ENCODE results near the gene SIPA1. TPM values are rescaled to one million over a fixed set of nuclear protein-coding genes. Genes with fewer than 3 reads are reported as not detected.

SIPA1 gene
- total and polyA plus RNA-seq, 2 of the 8 experiments (the other 6 are each of a cell fraction or from before 2014, with no cell fraction given), result 35.3 to 72.2 TPM

DNA sequence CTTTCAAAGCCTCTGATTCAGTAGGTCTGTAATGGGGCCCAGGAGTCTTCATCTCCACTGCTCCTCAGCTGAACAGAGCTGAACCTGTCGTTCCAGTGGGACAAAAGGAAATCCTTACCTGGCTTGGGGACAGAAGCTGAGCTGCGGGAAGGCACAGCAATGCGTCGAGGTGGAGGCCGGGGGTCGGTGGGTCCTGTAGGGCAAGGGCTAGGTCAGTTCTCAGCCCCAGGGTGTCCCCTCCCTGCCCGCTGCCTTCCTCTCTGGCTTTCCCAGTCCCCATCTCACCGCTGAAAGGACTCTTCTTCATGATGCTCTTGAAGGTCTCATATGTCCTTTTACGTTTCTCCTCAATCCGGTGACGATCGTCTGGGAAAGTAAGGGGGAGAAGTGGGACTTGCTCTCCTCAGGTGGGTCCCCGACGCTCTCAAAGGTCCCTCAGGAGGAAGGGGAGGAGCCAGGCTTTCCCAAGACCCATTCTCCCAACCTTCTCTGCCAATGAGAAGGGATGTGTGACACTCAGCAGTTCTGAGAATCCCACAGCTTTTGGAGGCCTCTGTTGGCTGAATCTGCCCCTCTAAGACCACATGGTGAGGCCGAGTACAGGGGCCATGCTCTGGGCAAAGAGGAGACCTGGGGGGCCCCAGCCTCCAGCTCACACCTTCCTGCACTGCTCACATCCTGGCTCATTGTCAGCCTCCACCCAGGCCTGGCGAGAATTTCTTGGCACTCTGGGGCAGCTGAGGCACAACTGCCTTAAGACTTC is 17.9 kb downstream of the SIPA1 start:
- Histone ChIP-seq H4K8ac (ENCODE audit: extremely low read depth, insufficient read depth, low read length) (no peak overlapping the region), H3K27me3 (replicated peaks in 1 of 4; ENCODE audit: control insufficient read depth in 3 of 4, extremely low read depth in 1 of 4, insufficient read depth in 3 of 4, low read length in 3 of 4) (peaks cover 0 to 4% (median 0%) of the 10 kb centered on the region in 4 experiments; a peak in 1 of 7 replicates), H2BK120ac (replicated peaks; ENCODE audit: low read depth, low read length) (no peak overlapping the region), H3K18ac (ENCODE audit: extremely low read depth, low read length) (no peak overlapping the region), H2BK5ac (ENCODE audit: low read depth, low read length) (no peak overlapping the region), H3K27ac (ENCODE audit: low read depth, low read length) (no peak overlapping the region), H2AFZ (ENCODE audit: low read length) (no peak overlapping the region), H4K91ac (replicated peaks; ENCODE audit: insufficient read length, low read length) (no peak overlapping the region), H3K79me2 (ENCODE audit: control insufficient read depth in 1 of 2, insufficient read depth in 2 of 2, low read length in 2 of 2) (no peaks in the 10 kb centered on the region), H3K23me2 (ENCODE audit: low read depth, low read length) (peaks cover 2% of the 10 kb centered on the region; the same call in 1 of the 2 replicates), H3K4ac (replicated peaks; ENCODE audit: insufficient read length, low read depth, low read length) (no peak overlapping the region), H4K20me1 (replicated peaks in 1 of 2; ENCODE audit: control insufficient read depth in 1 of 2, insufficient read depth in 2 of 2, low read length in 2 of 2) (peaks cover 2 to 13% of the 10 kb centered on the region in 2 experiments), H3K4me1 (replicated peaks in 1 of 4; ENCODE audit: control insufficient read depth in 3 of 4, insufficient read depth in 4 of 4, low read length in 3 of 4) (peaks cover 0 to 12% (median 8%) of the 10 kb centered on the region in 4 experiments; a peak in 5 of 7 replicates), H3K9me3 (ENCODE audit: insufficient read depth in 2 of 2, low read depth in 1 of 2, low read length in 1 of 2) (no peaks in the 10 kb centered on the region), H3K23ac (ENCODE audit: insufficient read length) (no peak overlapping the region), H2AK5ac (ENCODE audit: low read depth, low read length) (no peak overlapping the region), H3K14ac (ENCODE audit: insufficient read length) (no peak overlapping the region), H3K36me3 (ENCODE audit: control insufficient read depth in 2 of 4, insufficient read depth in 4 of 4, low read length in 3 of 4) (peaks cover 32 to 58% (median 41%) of the 10 kb centered on the region in 4 experiments), H3K4me3 (ENCODE audit: extremely low read depth in 1 of 4, insufficient read depth in 2 of 4, low read depth in 3 of 4, low read length in 4 of 4) (no peak overlapping the region), H3K79me1 (ENCODE audit: low read depth, low read length) (peaks cover 2% of the 10 kb centered on the region; the same call in 1 of the 2 replicates), H3K9ac (replicated peaks in 1 of 4; ENCODE audit: extremely low read depth in 1 of 4, low read depth in 3 of 4, low read length in 3 of 4) (no peak overlapping the region), H3K56ac (replicated peaks; ENCODE audit: insufficient read length, low read depth, low read length) (no peak overlapping the region), H4K5ac (ENCODE audit: insufficient read length, low read depth, low read length) (no peak overlapping the region), H2BK20ac (ENCODE audit: low read length) (no peak overlapping the region), H3K4me2 (ENCODE audit: insufficient read depth in 1 of 2, low read depth in 2 of 2, low read length in 2 of 2) (no peak overlapping the region), H2BK12ac (ENCODE audit: low read depth, low read length) (no peak overlapping the region), H2BK15ac (ENCODE audit: low read length) (no peak overlapping the region)
- DNase-seq (ENCODE audit: low read depth in 1 of 2, low spot score in 2 of 2) (no peak), FAIRE-seq (no peak)
- POLR2A ChIA-PET (ENCODE audit: partially characterized antibody), result interaction anchor here (0.6 to 5.3 kb wide), 5 partner anchors 7 to 145 kb away, joined by 3 to 56 read pairs (median 39); partner anchors contain the start of genes RELA and SIPA1
- CTCF ChIA-PET (ENCODE audit: partially characterized antibody), result interaction anchor here (1.0 to 1.5 kb wide), 4 partner anchors 11 to 163 kb away, joined by 3 to 9 read pairs (median 4); no protein-coding TSS in a partner anchor
- no peak for TF ChIP-seq MAFK (IDR thresholded peaks at IDR 0.05; ENCODE audit: low read depth, low read length)
- no peak for TF ChIP-seq EP300 (IDR thresholded peaks at IDR 0.05; ENCODE audit: borderline replicate concordance in 1 of 2, low read depth in 2 of 2, low read length in 2 of 2)
- no peak for TF ChIP-seq FOSL1 (IDR thresholded peaks at IDR 0.05; ENCODE audit: insufficient read depth, low read depth, low read length)
- TF ChIP-seq NRF1 (IDR thresholded peaks at IDR 0.05; ENCODE audit: low read depth, low read length), result no peak
- TF ChIP-seq POLR2A (IDR thresholded peaks at IDR 0.05; ENCODE audit: control extremely low read depth in 1 of 2, low read depth in 2 of 2, low read length in 2 of 2), result no peak
- 89% methylated on average over 15 of the region's 16 CpGs; no CpG with 5 or more reads in 1 of the 2 experiments for WGBS, 2 experiments (ENCODE audit: extremely low coverage in 1 of 2, insufficient coverage in 1 of 2, insufficient read length in 1 of 2, insufficient replicate concordance in 2 of 2, low coverage in 1 of 2, low lambda C conversion rate in 2 of 2, missing lambda C conversion rate in 1 of 2)

All from H1 (cell line).